ENCODE data around the gene TMIGD3.

GRCh38 chr1:111475701-111476100, 27.7 kb downstream of the TMIGD3 start:
- no peak for TF ChIP-seq CTCF (IDR thresholded peaks at IDR 0.05; ENCODE audit: low read depth, low read length)
- no peak for TF ChIP-seq MYC (IDR thresholded peaks at IDR 0.05; ENCODE audit: low read depth, low read length)
- no peak for TF ChIP-seq POLR2A (IDR thresholded peaks at IDR 0.05; ENCODE audit: extremely low read depth, insufficient read length)
- TF ChIP-seq MAX (IDR thresholded peaks at IDR 0.05; ENCODE audit: low read depth, low read length), result no peak

Data from NB4 (cell line).